ENCODE results near the gene SLC38A8. TPM values are rescaled to one million over a fixed set of nuclear protein-coding genes. Genes with fewer than 3 reads are reported as not detected.

SLC38A8 gene
- total and polyA plus RNA-seq, 9 donors, result 0.62 to 0.98 (median 0.66) TPM; not detected in 6

DNA sequence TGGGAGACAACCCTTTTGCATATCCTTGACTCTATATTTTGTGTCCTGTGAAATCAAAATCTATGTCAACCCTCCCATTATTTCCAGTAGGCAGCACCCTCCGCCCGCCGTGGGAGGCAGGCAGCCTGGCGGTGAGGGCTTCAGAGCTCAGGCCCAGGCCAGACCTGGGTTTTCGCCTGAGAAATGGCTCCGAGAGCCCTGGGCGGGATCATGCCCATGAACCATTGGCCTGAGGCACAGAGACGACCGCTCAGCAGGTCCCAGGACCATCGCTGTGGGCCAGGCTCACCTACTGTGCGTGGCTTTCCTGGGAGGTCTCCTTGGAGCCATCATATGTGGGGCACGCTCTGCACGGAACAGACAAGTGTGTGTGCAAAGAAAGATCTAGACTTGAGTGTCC is 6.3 kb upstream of the SLC38A8 start:
- TF ChIP-seq POLR2A (IDR thresholded peaks at IDR 0.05) (no peak), CTCF (IDR thresholded peaks at IDR 0.05) (no peak), EP300 (IDR thresholded peaks at IDR 0.05) (no peak)
- DNase-seq, result peak in 1 of 5 donors; percentile 26
- intact Hi-C loops (cut with DNase I), result loop anchor here in 1 of 4 donors (5.0 kb wide), 1 partner anchor 77 kb away; no protein-coding TSS in a partner anchor

GRCh38 chr16:84048270-84048669 is 5.7 kb upstream of the SLC38A8 start:
- Histone ChIP-seq H3K36me3 (no peaks in the 10 kb centered on the region), H3K9me3 (no peaks in the 10 kb centered on the region), H3K27me3 (no peaks in the 10 kb centered on the region), H3K4me1 (ENCODE audit: insufficient read depth) (no peaks in the 10 kb centered on the region), H3K4me3 (no peak overlapping the region), H3K27ac (no peak overlapping the region)
- intact Hi-C loops (cut with DNase I), result loop anchor here in 1 of 4 donors (5.0 kb wide), 1 partner anchor 76 kb away; no protein-coding TSS in a partner anchor
- WGBS, 3 donors, result 71 to 80% (median 74%) methylated on average over 7 of the region's 7 CpGs
- TF ChIP-seq EP300 (IDR thresholded peaks at IDR 0.05) (no peak), CTCF (IDR thresholded peaks at IDR 0.05) (no peak), POLR2A (IDR thresholded peaks at IDR 0.05) (no peak)
- DNase-seq, result peak in 1 of 5 donors; percentile 7

More for the DNA sequence above, 6.3 kb upstream of the SLC38A8 start:
- Histone ChIP-seq H3K9me3 (no peaks in the 10 kb centered on the region), H3K36me3 (no peaks in the 10 kb centered on the region), H3K4me3 (no peak overlapping the region), H3K27ac (no peak overlapping the region), H3K4me1 (ENCODE audit: insufficient read depth) (no peaks in the 10 kb centered on the region), H3K27me3 (no peaks in the 10 kb centered on the region)
- WGBS, 3 donors, result 91 to 94% (median 91%) methylated on average over 13 of the region's 13 CpGs

DNA sequence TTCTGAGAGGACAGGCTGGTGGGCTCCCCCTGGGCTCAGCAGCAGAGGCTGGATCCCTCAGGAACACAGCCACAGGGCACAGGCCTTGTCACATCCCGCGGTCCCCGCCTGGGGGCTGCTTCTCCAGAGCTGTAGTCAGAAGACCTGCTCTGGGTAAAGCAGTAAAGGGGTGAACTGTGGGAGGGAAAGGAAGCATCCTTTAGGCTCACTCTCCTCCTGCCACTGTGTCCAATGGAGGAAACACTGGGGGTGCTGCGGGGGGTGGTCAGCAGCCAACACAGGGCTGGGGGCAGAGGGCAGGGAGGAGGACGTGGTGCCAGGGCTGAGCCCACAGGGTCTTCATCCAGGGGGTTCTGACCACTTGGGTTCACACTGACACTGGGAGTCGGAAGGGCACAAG is 5.0 kb upstream of the SLC38A8 start:
- no peaks in the 10 kb centered on the region for H3K36me3 ChIP-seq
- TF ChIP-seq CTCF (IDR thresholded peaks at IDR 0.05) (no peak), EP300 (IDR thresholded peaks at IDR 0.05) (no peak), POLR2A (IDR thresholded peaks at IDR 0.05) (no peak)
- H3K4me1 ChIP-seq (ENCODE audit: insufficient read depth), result no peaks in the 10 kb centered on the region
- H3K27me3 ChIP-seq, result no peaks in the 10 kb centered on the region
- WGBS, 3 donors, result 90 to 93% (median 91%) methylated on average over 6 of the region's 6 CpGs
- intact Hi-C loops (cut with DNase I), result loop anchor here in 1 of 4 donors (5.0 kb wide), 1 partner anchor 75 kb away; no protein-coding TSS in a partner anchor
- H3K4me3 ChIP-seq, result no peak overlapping the region
- H3K9me3 ChIP-seq, result no peaks in the 10 kb centered on the region
- no peak overlapping the region for H3K27ac ChIP-seq
- DNase-seq, result peak in 1 of 5 donors; percentile 16

GRCh38 chr16:84047206-84047605 is 4.6 kb upstream of the SLC38A8 start:
- no peak for TF ChIP-seq EP300 (IDR thresholded peaks at IDR 0.05)
- no peak for TF ChIP-seq POLR2A (IDR thresholded peaks at IDR 0.05)
- TF ChIP-seq CTCF (IDR thresholded peaks at IDR 0.05), result no peak
- WGBS, 3 donors, result 76 to 83% (median 81%) methylated on average over 6 of the region's 6 CpGs
- intact Hi-C loops (cut with DNase I), result loop anchor here in 1 of 4 donors (5.0 kb wide), 1 partner anchor 75 kb away; no protein-coding TSS in a partner anchor
- no peaks in the 10 kb centered on the region for H3K36me3 ChIP-seq
- no peaks in the 10 kb centered on the region for H3K4me1 ChIP-seq (ENCODE audit: insufficient read depth)
- H3K27me3 ChIP-seq, result no peaks in the 10 kb centered on the region
- H3K9me3 ChIP-seq, result no peaks in the 10 kb centered on the region
- peak in 1 of 5 donors; percentile 11 for DNase-seq
- H3K27ac ChIP-seq, result no peak overlapping the region
- H3K4me3 ChIP-seq, result no peak overlapping the region
